ENCODE results near the gene SPA17.
A peak's percentile ranks its signal among the peaks of the same experiment; 100 is the strongest.

Gene SPA17

DNA sequence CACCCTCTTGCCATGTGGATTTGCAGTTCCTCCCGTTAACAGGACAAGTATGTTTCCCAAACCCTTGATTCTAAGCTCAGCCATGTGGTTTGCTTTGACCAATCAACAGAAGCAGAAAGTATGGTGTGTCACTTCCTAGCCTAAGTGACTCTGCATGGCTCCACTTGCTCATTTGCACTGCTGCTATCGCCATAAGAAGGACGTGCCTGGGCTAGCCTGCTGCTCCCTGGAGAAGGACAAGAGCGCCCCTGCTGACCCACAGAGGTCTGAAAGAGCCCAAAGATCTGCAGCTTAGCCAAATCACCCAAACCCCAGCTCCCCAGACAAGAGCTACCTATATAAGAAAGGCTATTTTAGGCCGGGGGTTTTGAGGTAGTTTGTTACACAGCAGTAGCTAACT, 33.0 kb upstream of the SPA17 start:
- Histone ChIP-seq H3K4me3 (ENCODE audit: insufficient read depth in 1 of 2, low read depth in 1 of 2, low read length in 2 of 2) (no peak overlapping the region), H4K91ac (ENCODE audit: low read length) (no peak overlapping the region), H2BK5ac (ENCODE audit: low read depth, low read length, poor library complexity, severe bottlenecking) (no peak overlapping the region), H3K4ac (ENCODE audit: low read depth in 1 of 2, low read length in 2 of 2) (no peak overlapping the region), H3K79me1 (replicated peaks; ENCODE audit: low read length, poor library complexity, severe bottlenecking) (no peaks in the 10 kb centered on the region), H3K14ac (ENCODE audit: low read length in 2 of 2) (no peak overlapping the region), H3K9me3 (ENCODE audit: control insufficient read depth, low read length) (no peaks in the 10 kb centered on the region), H2BK12ac (ENCODE audit: low read length in 2 of 2) (no peak overlapping the region), H2AK5ac (ENCODE audit: low read length, severe bottlenecking) (no peak overlapping the region), H3K36me3 (ENCODE audit: control insufficient read depth in 1 of 2, insufficient read depth in 2 of 2, low read depth in 1 of 2, low read length in 2 of 2) (peaks cover 6 to 49% of the 10 kb centered on the region in 2 experiments), H2BK15ac (ENCODE audit: low read depth, poor library complexity, severe bottlenecking) (no peak overlapping the region), H3K27me3 (ENCODE audit: control insufficient read depth in 1 of 2, insufficient read depth in 1 of 2, low read length in 2 of 2) (no peaks in the 10 kb centered on the region), H3K27ac (ENCODE audit: low read length, poor library complexity, severe bottlenecking) (no peak overlapping the region), H4K8ac (ENCODE audit: low read length) (no peak overlapping the region), H3K18ac (ENCODE audit: low read depth in 1 of 2, low read length in 2 of 2) (no peak overlapping the region), H3K9ac (ENCODE audit: low read length) (no peak overlapping the region), H3K4me2 (ENCODE audit: low read length, poor library complexity, severe bottlenecking) (no peak overlapping the region), H2BK120ac (ENCODE audit: low read depth, low read length) (no peak overlapping the region), H3K4me1 (ENCODE audit: control insufficient read depth, insufficient read depth, low read depth, low read length) (no peaks in the 10 kb centered on the region), H2AFZ (ENCODE audit: low read depth, low read length) (no peak overlapping the region), H3K23ac (ENCODE audit: low read length in 2 of 2) (no peak overlapping the region)
- 93% methylated on average over 4 of the region's 5 CpGs for WGBS
- no peak for DNase-seq

DNA sequence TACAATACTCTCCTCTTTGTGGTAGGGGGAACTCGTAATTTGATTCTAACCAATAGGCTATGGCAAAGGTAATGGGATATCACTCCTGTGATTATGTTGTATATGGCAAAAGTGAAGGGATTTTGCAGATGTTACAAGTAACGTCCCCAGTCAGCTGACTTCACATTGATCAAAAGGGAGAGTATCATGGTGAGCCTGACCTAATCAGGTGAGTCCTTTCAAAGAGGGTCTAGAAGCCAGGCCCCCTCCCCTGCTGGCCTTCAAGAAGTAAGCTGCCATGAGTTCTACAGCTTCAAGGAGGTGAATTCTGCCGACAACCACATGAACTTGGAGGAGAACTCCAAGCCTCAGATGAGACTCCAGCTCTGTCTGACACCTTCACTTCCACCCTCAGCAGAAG, 31.1 kb upstream of the SPA17 start:
- Histone ChIP-seq H3K18ac (ENCODE audit: low read depth in 1 of 2, low read length in 2 of 2) (no peak overlapping the region), H4K8ac (ENCODE audit: low read length) (no peak overlapping the region), H2AFZ (ENCODE audit: low read depth, low read length) (no peak overlapping the region), H3K27me3 (ENCODE audit: control insufficient read depth in 1 of 2, insufficient read depth in 1 of 2, low read length in 2 of 2) (no peaks in the 10 kb centered on the region), H3K79me1 (replicated peaks; ENCODE audit: low read length, poor library complexity, severe bottlenecking) (no peaks in the 10 kb centered on the region), H2BK15ac (ENCODE audit: low read depth, poor library complexity, severe bottlenecking) (no peak overlapping the region), H4K91ac (ENCODE audit: low read length) (no peak overlapping the region), H3K23ac (ENCODE audit: low read length in 2 of 2) (no peak overlapping the region), H2BK5ac (ENCODE audit: low read depth, low read length, poor library complexity, severe bottlenecking) (no peak overlapping the region), H3K27ac (ENCODE audit: low read length, poor library complexity, severe bottlenecking) (no peak overlapping the region), H2AK5ac (ENCODE audit: low read length, severe bottlenecking) (no peak overlapping the region), H3K14ac (ENCODE audit: low read length in 2 of 2) (no peak overlapping the region), H3K9ac (ENCODE audit: low read length) (no peak overlapping the region), H3K4me3 (ENCODE audit: insufficient read depth in 1 of 2, low read depth in 1 of 2, low read length in 2 of 2) (no peak overlapping the region), H2BK120ac (ENCODE audit: low read depth, low read length) (no peak overlapping the region), H3K4me2 (ENCODE audit: low read length, poor library complexity, severe bottlenecking) (no peak overlapping the region), H3K9me3 (ENCODE audit: control insufficient read depth, low read length) (no peaks in the 10 kb centered on the region), H3K36me3 (ENCODE audit: control insufficient read depth in 1 of 2, insufficient read depth in 2 of 2, low read depth in 1 of 2, low read length in 2 of 2) (peaks cover under 1 to 29% of the 10 kb centered on the region in 2 experiments), H3K4ac (ENCODE audit: low read depth in 1 of 2, low read length in 2 of 2) (no peak overlapping the region), H2BK12ac (ENCODE audit: low read length in 2 of 2) (no peak overlapping the region), H3K4me1 (ENCODE audit: control insufficient read depth, insufficient read depth, low read depth, low read length) (no peaks in the 10 kb centered on the region)
- WGBS: 89% methylated on average over 3 of the region's 3 CpGs
- DNase-seq: no peak

DNA sequence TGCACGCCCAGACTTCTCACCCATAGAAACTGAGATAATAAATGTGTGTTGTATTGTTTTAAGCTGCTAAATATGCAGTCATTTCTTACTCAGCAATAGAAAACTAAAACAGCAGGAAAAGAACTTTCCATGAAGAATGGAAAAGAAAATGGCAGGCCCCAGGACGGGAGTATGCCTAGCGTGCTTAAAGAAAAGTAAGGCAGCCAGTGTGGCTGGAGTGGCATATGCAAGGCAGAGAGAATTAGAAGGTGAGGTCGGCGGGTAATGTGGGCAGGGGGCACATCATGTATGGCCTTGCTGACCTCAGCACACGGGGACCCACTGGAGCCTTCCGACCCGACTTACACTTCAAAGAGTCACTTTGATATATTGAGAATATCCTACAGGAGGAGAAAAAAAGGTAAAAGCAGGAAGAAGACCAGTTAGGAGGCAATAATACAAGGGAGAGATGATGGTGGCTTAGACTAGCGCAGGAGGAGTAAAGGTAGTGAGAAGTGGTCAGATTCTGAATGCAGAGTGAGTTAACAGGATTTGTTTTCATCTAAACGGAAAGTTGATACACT, 30.6 kb upstream of the SPA17 start:
- Histone ChIP-seq H2BK15ac (ENCODE audit: low read depth, poor library complexity, severe bottlenecking) (no peak overlapping the region), H3K4me2 (ENCODE audit: low read length, poor library complexity, severe bottlenecking) (no peak overlapping the region), H3K9ac (ENCODE audit: low read length) (peak overlapping the region; percentile 80), H3K27me3 (ENCODE audit: control insufficient read depth in 1 of 2, insufficient read depth in 1 of 2, low read length in 2 of 2) (no peaks in the 10 kb centered on the region), H2BK5ac (ENCODE audit: low read depth, low read length, poor library complexity, severe bottlenecking) (no peak overlapping the region), H3K4me3 (ENCODE audit: insufficient read depth in 1 of 2, low read depth in 1 of 2, low read length in 2 of 2) (no peak overlapping the region), H2BK120ac (ENCODE audit: low read depth, low read length) (no peak overlapping the region), H3K23ac (ENCODE audit: low read length in 2 of 2) (no peak overlapping the region), H3K9me3 (ENCODE audit: control insufficient read depth, low read length) (no peaks in the 10 kb centered on the region), H3K79me1 (replicated peaks; ENCODE audit: low read length, poor library complexity, severe bottlenecking) (no peaks in the 10 kb centered on the region), H3K4me1 (ENCODE audit: control insufficient read depth, insufficient read depth, low read depth, low read length) (no peaks in the 10 kb centered on the region), H4K91ac (ENCODE audit: low read length) (no peak overlapping the region), H2AFZ (ENCODE audit: low read depth, low read length) (no peak overlapping the region), H3K18ac (ENCODE audit: low read depth in 1 of 2, low read length in 2 of 2) (no peak overlapping the region), H3K27ac (ENCODE audit: low read length, poor library complexity, severe bottlenecking) (no peak overlapping the region), H3K14ac (ENCODE audit: low read length in 2 of 2) (no peak overlapping the region), H4K8ac (ENCODE audit: low read length) (no peak overlapping the region), H2BK12ac (ENCODE audit: low read length in 2 of 2) (no peak overlapping the region), H3K4ac (ENCODE audit: low read depth in 1 of 2, low read length in 2 of 2) (no peak overlapping the region), H2AK5ac (ENCODE audit: low read length, severe bottlenecking) (no peak overlapping the region), H3K36me3 (ENCODE audit: control insufficient read depth in 1 of 2, insufficient read depth in 2 of 2, low read depth in 1 of 2, low read length in 2 of 2) (peaks cover 0 to 26% of the 10 kb centered on the region in 2 experiments)
- WGBS: 94% methylated on average over 6 of the region's 10 CpGs
- no peak for DNase-seq

DNA sequence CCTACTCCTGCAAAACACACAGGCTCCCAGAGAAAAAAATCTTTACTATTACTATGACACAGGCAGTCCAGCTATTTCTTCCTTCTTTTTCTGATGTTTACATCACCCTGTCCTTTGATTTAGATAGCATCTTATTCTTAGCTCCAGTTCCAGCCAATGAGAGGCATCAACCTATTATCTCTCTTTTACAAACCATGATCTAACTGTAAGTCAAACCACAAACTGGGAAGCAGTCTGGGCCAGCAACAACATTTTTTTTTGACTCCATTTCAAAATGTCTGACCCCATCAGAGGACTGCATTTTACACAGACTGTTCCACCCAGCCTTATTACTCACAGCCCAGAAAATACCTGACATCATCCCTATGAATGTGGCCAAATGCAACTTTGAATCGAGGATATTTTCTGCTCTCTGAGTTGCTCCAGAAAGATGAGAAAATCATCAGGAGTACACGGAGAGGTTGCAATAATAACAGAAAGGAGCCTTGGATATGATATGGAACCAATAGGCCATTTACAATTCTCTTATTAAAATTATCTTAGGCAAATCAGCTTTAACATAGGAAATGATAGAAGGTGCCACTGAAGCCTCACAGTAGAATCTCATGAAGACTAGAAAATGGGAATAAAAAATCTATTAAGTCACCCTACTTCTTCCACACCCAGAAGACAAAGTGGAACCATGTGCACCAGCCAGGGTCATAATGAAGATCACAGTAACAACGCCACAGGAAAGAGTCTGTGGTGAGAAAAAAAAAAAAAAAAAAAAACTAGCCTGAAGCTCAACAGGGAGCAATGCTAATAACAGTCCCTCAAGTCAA, 29.9 kb upstream of the SPA17 start:
- H2AFZ ChIP-seq (ENCODE audit: low read depth, low read length): no peak overlapping the region
- H2BK5ac ChIP-seq (ENCODE audit: low read depth, low read length, poor library complexity, severe bottlenecking): no peak overlapping the region
- H3K14ac ChIP-seq (ENCODE audit: low read length in 2 of 2): no peak overlapping the region
- peak; percentile 74 for DNase-seq
- H2AK5ac ChIP-seq (ENCODE audit: low read length, severe bottlenecking): no peak overlapping the region
- H3K79me1 ChIP-seq (replicated peaks; ENCODE audit: low read length, poor library complexity, severe bottlenecking): no peaks in the 10 kb centered on the region
- WGBS: 50% methylated on average over 2 of the region's 3 CpGs
- H2BK120ac ChIP-seq (ENCODE audit: low read depth, low read length): no peak overlapping the region
- no peaks in the 10 kb centered on the region for H3K9me3 ChIP-seq (ENCODE audit: control insufficient read depth, low read length)
- H3K4me2 ChIP-seq (ENCODE audit: low read length, poor library complexity, severe bottlenecking): no peak overlapping the region
- H3K4ac ChIP-seq (ENCODE audit: low read depth in 1 of 2, low read length in 2 of 2): no peak overlapping the region
- no peak overlapping the region for H3K23ac ChIP-seq (ENCODE audit: low read length in 2 of 2)
- H4K8ac ChIP-seq (ENCODE audit: low read length): no peak overlapping the region
- H3K36me3 ChIP-seq (ENCODE audit: control insufficient read depth in 1 of 2, insufficient read depth in 2 of 2, low read depth in 1 of 2, low read length in 2 of 2): peaks cover 0 to 21% of the 10 kb centered on the region in 2 experiments
- H3K4me3 ChIP-seq (ENCODE audit: insufficient read depth in 1 of 2, low read depth in 1 of 2, low read length in 2 of 2): peak overlapping the region in 1 of 2 experiments; percentile 50
- H3K4me1 ChIP-seq (ENCODE audit: control insufficient read depth, insufficient read depth, low read depth, low read length): no peaks in the 10 kb centered on the region
- H3K18ac ChIP-seq (ENCODE audit: low read depth in 1 of 2, low read length in 2 of 2): no peak overlapping the region
- no peak overlapping the region for H3K27ac ChIP-seq (ENCODE audit: low read length, poor library complexity, severe bottlenecking)
- H4K91ac ChIP-seq (ENCODE audit: low read length): no peak overlapping the region
- H2BK12ac ChIP-seq (ENCODE audit: low read length in 2 of 2): no peak overlapping the region
- H2BK15ac ChIP-seq (ENCODE audit: low read depth, poor library complexity, severe bottlenecking): no peak overlapping the region
- H3K27me3 ChIP-seq (ENCODE audit: control insufficient read depth in 1 of 2, insufficient read depth in 1 of 2, low read length in 2 of 2): no peaks in the 10 kb centered on the region
- peak overlapping the region; percentile 80 for H3K9ac ChIP-seq (ENCODE audit: low read length)
